Uterus (tissue), 2 donors: ENCODE data around the gene DMBT1.

Source experiments
- CTCF ChIP-seq, 4 experiments: fragments of 200-600 bp in 2 of 4; fragments of 450-650 bp in 2 of 4; sonication (generic) in 2 of 4; IDR thresholded peaks; one replicate each; pipeline ENCODE4 v1.5.1; 2016 to 2019; ENCODE audit warnings: antibody characterized with exemption in 4 of 4, mild to moderate bottlenecking in 2 of 4, moderate library complexity in 1 of 4
- POLR2A ChIP-seq, 2 donors: fragments of 450-650 bp; IDR thresholded peaks; one replicate each; pipeline ENCODE4 v1.6.1; 2016; ENCODE audit warnings: antibody characterized with exemption in 2 of 2, mild to moderate bottlenecking in 1 of 2, moderate library complexity in 1 of 2

- TF ChIP-seq POLR2A (IDR thresholded peaks at IDR 0.05) = no peak
- no peak for TF ChIP-seq CTCF (IDR thresholded peaks at IDR 0.05)
Observed at GRCh38 chr10:122570920-122571319, 10.4 kb downstream of the DMBT1 start.
